Midbrain (tissue), 1 donor: ENCODE results near the gene MTX1.

Source experiments
- DNase-seq: peaks from one replicate; lab custom pipeline; 2025; lab: John Stamatoyannopoulos, UW

The MTX1 gene

GRCh38 chr1:155261852-155262673 is 53.6 kb downstream of the MTX1 start, which contains the start of gene SCAMP3:
TSS of gene SCAMP3 (minus strand) at chr1:155262360. CDS start at chr1:155262151, 209 bp downstream.
- peak; percentile 98 for DNase-seq

- DNase-seq: no peak
These were observed 54.6 kb downstream of the MTX1 start for GRCh38 chr1:155263067-155263466.
